Endothelial cell of umbilical vein (primary cell): ENCODE results near the gene PPP2R5D. TPM values are rescaled to one million over a fixed set of nuclear protein-coding genes. Genes with fewer than 3 reads are reported as not detected.

Experiments
- BruUV-seq: library from RNA; stranded (reverse); fragments of 400-500 nt; replicated peaks from 2 replicates; lab custom pipeline; 2021; lab: Mats Ljungman, UMichigan
- CTCF ChIA-PET: fragments of 300-600, 350-600 bp; sonication (Branson Sonifier 250); formaldehyde crosslinking; loops from one replicate; lab custom pipeline; 2021; ENCODE audit warnings: antibody characterized with exemption, inconsistent platforms; lab: Charles Lee
- POLR2A ChIA-PET: fragments of 300-600, 350-600 bp; sonication (Branson Sonifier 250); formaldehyde crosslinking; loops from one replicate; lab custom pipeline; 2021; ENCODE audit warnings: antibody characterized with exemption, inconsistent platforms; lab: Charles Lee
- DNase-seq: peaks from one replicate; pipeline ENCODE4 v3.0.0-alpha.2; 2011; ENCODE audit warnings: low read depth, low spot score
- FAIRE-seq: peaks from 2 replicates; lab custom pipeline; 2011; peaks lifted over from hg19 to GRCh38; lab: Jason Lieb, UNC
- H2AFZ ChIP-seq: 2 replicates; pipeline ENCODE4 v1.6.0; 2012; ENCODE audit warnings: low read depth, low read length, control low read depth, inconsistent platforms
- H3K27ac ChIP-seq: 2 replicates; pipeline ENCODE4 v1.5.1; 2011; ENCODE audit warnings: low read depth, mild to moderate bottlenecking, control low read depth, low read length, moderate library complexity; ENCODE audit not compliant: insufficient read depth
- H3K27me3 ChIP-seq, 2 experiments: 2 replicates each; pipeline versions ENCODE4 v1.6.0 to v1.6.1; 2011; ENCODE audit warnings: low read length in 2 of 2, mixed read lengths in 1 of 2; ENCODE audit not compliant: control insufficient read depth in 2 of 2, insufficient read depth in 2 of 2
- H3K36me3 ChIP-seq, 2 experiments: 2 replicates in 1 of 2; 3 replicates in 1 of 2; pipeline ENCODE4 v1.5.1; 2011; ENCODE audit warnings: low read length in 2 of 2, mild to moderate bottlenecking in 1 of 2, moderate library complexity in 1 of 2; ENCODE audit not compliant: control insufficient read depth in 2 of 2, insufficient read depth in 2 of 2; ENCODE audit errors: extremely low read depth in 1 of 2
- H3K4me1 ChIP-seq: 3 replicates; pipeline ENCODE4 v1.5.1; 2011; ENCODE audit warnings: mild to moderate bottlenecking, low read length; ENCODE audit not compliant: control insufficient read depth, insufficient read depth; ENCODE audit errors: extremely low read depth
- H3K4me2 ChIP-seq: 2 replicates; pipeline ENCODE4 v1.6.1; 2011; ENCODE audit warnings: low read length, control low read depth, mixed read lengths; ENCODE audit not compliant: insufficient read depth
- H3K4me3 ChIP-seq, 3 experiments: fragments of 200-600 bp in 1 of 3; sonication (generic), shearing (Covaris generic) in 1 of 3; replicated peaks in 1 of 3; 2 replicates each; pipeline ENCODE4 v1.5.1; 2011 to 2016; ENCODE audit warnings: control low read depth in 3 of 3, low read length in 3 of 3, mild to moderate bottlenecking in 2 of 3, inconsistent platforms in 1 of 3, low read depth in 1 of 3, moderate library complexity in 1 of 3; ENCODE audit not compliant: insufficient read depth in 1 of 3
- H3K79me2 ChIP-seq: 2 replicates; pipeline ENCODE4 v1.6.0; 2012; ENCODE audit warnings: low read length, inconsistent platforms; ENCODE audit not compliant: control insufficient read depth, insufficient read depth
- H3K9ac ChIP-seq: replicated peaks from 2 replicates; pipeline ENCODE3; 2011; ENCODE audit warnings: low read length, control low read depth; ENCODE audit not compliant: insufficient read depth; ENCODE audit errors: extremely low read depth
- H3K9me1 ChIP-seq: replicated peaks from 3 replicates; pipeline ENCODE4 v1.6.0; 2011; ENCODE audit warnings: mild to moderate bottlenecking, low read length; ENCODE audit not compliant: control insufficient read depth, insufficient read depth; ENCODE audit errors: extremely low read depth
- H3K9me3 ChIP-seq: replicated peaks from 2 replicates; pipeline ENCODE4 v1.5.1; 2012; ENCODE audit warnings: low read length, inconsistent platforms; ENCODE audit not compliant: control insufficient read depth, insufficient read depth
- H4K20me1 ChIP-seq: replicated peaks from 2 replicates; pipeline ENCODE3; 2011; ENCODE audit warnings: mild to moderate bottlenecking, low read length; ENCODE audit not compliant: control insufficient read depth, insufficient read depth; ENCODE audit errors: extremely low read depth
- EZH2 ChIP-seq: IDR thresholded peaks from 2 replicates; pipeline ENCODE4 v1.6.1; 2012; ENCODE audit warnings: borderline replicate concordance, low read depth, mild to moderate bottlenecking, moderate library complexity, low read length, inconsistent platforms; ENCODE audit not compliant: severe bottlenecking
- FOS ChIP-seq: IDR thresholded peaks from 2 replicates; pipeline ENCODE4 v1.6.1; 2011; ENCODE audit warnings: mild to moderate bottlenecking, low read length, moderate library complexity, borderline replicate concordance; ENCODE audit not compliant: insufficient read depth
- GATA2 ChIP-seq: IDR thresholded peaks from 2 replicates; pipeline ENCODE4 v1.7.0; 2011; ENCODE audit warnings: low read depth, mild to moderate bottlenecking, moderate library complexity, mixed read lengths, low read length; ENCODE audit not compliant: insufficient read length, insufficient read depth
- JUN ChIP-seq: IDR thresholded peaks from 2 replicates; pipeline ENCODE4 v1.6.1; 2011; ENCODE audit warnings: borderline replicate concordance, low read depth; ENCODE audit not compliant: insufficient read length, insufficient read depth
- MYC ChIP-seq: IDR thresholded peaks from one replicate; pipeline ENCODE4 v1.6.1; 2011; ENCODE audit warnings: mild to moderate bottlenecking, low read depth, low read length
- POLR2A ChIP-seq: IDR thresholded peaks from 2 replicates; pipeline ENCODE4 v1.6.1; 2012; ENCODE audit warnings: low read depth, mild to moderate bottlenecking, control low read depth, low read length
- POLR2AphosphoS5 ChIP-seq: IDR thresholded peaks from 2 replicates; pipeline ENCODE4 v1.6.1; 2012; ENCODE audit warnings: low read depth, mild to moderate bottlenecking, control low read depth, low read length, moderate library complexity; ENCODE audit not compliant: insufficient read depth
- dilution Hi-C: fragments of 300-500 bp; cut with MboI; formaldehyde crosslinking; loops from one replicate; pipeline ENCODE4 v1.15.0; 2019; ENCODE audit warnings: low sequenced_read_pairs; ENCODE audit not compliant: extremely low pct_ligation_motif_present
- intact Hi-C: fragments of 100-400 bp; cut with micrococcal nuclease; formaldehyde crosslinking; loops from one replicate; pipeline ENCODE4 v1.10.0; 2022
- polyA plus RNA-seq, 4 experiments: library from polyadenylated mRNA; depleted of rRNA in 3 of 4; stranded (reverse) in 3 of 4; unstranded in 1 of 4; fragments of >200 nt; gene quantifications; 2 replicates each; pipeline versions ENCODE4 v1.2.1 to v1.2.3, GENCODE V29; 2011 to 2012; ENCODE audit warnings: missing spikeins in 1 of 4
- total RNA-seq: library from RNA; stranded (reverse); gene quantifications from 2 replicates; pipeline ENCODE4 v1.2.3, GENCODE V29; 2021
- TF ChIP-seq, protein P1 (sequence below): IDR thresholded peaks from 2 replicates; pipeline ENCODE4 v1.6.1; 2011; ENCODE audit not compliant: insufficient read depth, insufficient read length
- TF ChIP-seq, protein P2 (sequence below), 2 donors: IDR thresholded peaks; 1 replicate in 1 of 2; 2 replicates in 1 of 2; pipeline ENCODE4 v1.5.1; 2011; ENCODE audit warnings: low read length in 2 of 2, mild to moderate bottlenecking in 2 of 2, moderate library complexity in 2 of 2, control low read depth in 1 of 2, inconsistent platforms in 1 of 2, low read depth in 1 of 2; ENCODE audit not compliant: insufficient read depth in 1 of 2; ENCODE audit errors: extremely low read depth in 1 of 2

PPP2R5D gene
- total and polyA plus RNA-seq, 2 donors (not counting 3 experiments of a cell fraction or from before 2014, with no cell fraction given), result 45.5 to 60.2 TPM

DNA sequence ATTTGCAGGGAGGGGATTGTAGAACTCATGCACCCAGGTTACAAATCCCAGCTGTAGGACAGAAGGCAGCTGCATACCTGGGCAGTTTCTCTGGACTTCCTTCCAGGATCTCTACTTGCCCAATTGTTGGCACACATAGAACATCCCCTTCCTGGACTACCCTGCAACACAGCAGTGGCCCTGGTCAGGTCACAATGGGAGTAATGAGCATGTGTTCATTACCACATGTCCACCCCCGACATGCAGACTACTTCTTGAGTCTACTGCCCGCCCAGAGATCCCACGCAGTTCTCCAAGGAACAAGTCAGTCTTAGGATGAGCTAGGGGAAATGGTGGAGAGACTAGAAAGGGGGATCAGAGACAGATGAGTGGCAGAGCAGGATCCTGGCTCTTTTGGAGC, 10.4 kb upstream of the PPP2R5D start:
- Histone ChIP-seq H3K9ac (no peak overlapping the region), H3K4me3 (no peak overlapping the region), H3K27me3 (no peaks in the 10 kb centered on the region), H3K27ac (no peak overlapping the region), H3K4me1 (peaks cover 11% of the 10 kb centered on the region), H3K36me3 (no peaks in the 10 kb centered on the region), H3K79me2 (peaks cover 12% of the 10 kb centered on the region), H4K20me1 (no peaks in the 10 kb centered on the region), H2AFZ (no peak overlapping the region), H3K9me3 (no peaks in the 10 kb centered on the region), H3K9me1 (no peaks in the 10 kb centered on the region), H3K4me2 (no peak overlapping the region)
- no peak for TF ChIP-seq GATA2
- TF ChIP-seq, protein P1, sequence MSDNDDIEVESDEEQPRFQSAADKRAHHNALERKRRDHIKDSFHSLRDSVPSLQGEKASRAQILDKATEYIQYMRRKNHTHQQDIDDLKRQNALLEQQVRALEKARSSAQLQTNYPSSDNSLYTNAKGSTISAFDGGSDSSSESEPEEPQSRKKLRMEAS, result no peak
- TF ChIP-seq JUN, result no peak
- no peak for TF ChIP-seq POLR2A
- TF ChIP-seq, protein P2, sequence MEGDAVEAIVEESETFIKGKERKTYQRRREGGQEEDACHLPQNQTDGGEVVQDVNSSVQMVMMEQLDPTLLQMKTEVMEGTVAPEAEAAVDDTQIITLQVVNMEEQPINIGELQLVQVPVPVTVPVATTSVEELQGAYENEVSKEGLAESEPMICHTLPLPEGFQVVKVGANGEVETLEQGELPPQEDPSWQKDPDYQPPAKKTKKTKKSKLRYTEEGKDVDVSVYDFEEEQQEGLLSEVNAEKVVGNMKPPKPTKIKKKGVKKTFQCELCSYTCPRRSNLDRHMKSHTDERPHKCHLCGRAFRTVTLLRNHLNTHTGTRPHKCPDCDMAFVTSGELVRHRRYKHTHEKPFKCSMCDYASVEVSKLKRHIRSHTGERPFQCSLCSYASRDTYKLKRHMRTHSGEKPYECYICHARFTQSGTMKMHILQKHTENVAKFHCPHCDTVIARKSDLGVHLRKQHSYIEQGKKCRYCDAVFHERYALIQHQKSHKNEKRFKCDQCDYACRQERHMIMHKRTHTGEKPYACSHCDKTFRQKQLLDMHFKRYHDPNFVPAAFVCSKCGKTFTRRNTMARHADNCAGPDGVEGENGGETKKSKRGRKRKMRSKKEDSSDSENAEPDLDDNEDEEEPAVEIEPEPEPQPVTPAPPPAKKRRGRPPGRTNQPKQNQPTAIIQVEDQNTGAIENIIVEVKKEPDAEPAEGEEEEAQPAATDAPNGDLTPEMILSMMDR (IDR thresholded peaks at IDR 0.05; ENCODE audit: extremely low read depth in 1 of 2, insufficient read depth in 1 of 2, low read depth in 1 of 2, low read length in 2 of 2), result no peak
- TF ChIP-seq POLR2AphosphoS5, result no peak
- TF ChIP-seq EZH2, result no peak
- no peak for TF ChIP-seq FOS
- TF ChIP-seq MYC, result no peak
- no peak for DNase-seq
- CTCF ChIA-PET, result interaction anchor here (1.2 to 1.3 kb wide), 2 partner anchors 9 to 32 kb away, joined by 3 read pairs; no protein-coding TSS in a partner anchor
- intact Hi-C loops, result no loop called here
- no TSS peak for BruUV-seq
- FAIRE-seq, result no peak
- dilution Hi-C loops, result no loop called here
- POLR2A ChIA-PET, result no interaction called here
